ENCODE results near the gene SLC45A2. TPM values are rescaled to one million over a fixed set of nuclear protein-coding genes. Genes with fewer than 3 reads are reported as not detected.

The SLC45A2 gene
- total RNA-seq, 1 experiment from 2014 or later = not detected

DNA sequence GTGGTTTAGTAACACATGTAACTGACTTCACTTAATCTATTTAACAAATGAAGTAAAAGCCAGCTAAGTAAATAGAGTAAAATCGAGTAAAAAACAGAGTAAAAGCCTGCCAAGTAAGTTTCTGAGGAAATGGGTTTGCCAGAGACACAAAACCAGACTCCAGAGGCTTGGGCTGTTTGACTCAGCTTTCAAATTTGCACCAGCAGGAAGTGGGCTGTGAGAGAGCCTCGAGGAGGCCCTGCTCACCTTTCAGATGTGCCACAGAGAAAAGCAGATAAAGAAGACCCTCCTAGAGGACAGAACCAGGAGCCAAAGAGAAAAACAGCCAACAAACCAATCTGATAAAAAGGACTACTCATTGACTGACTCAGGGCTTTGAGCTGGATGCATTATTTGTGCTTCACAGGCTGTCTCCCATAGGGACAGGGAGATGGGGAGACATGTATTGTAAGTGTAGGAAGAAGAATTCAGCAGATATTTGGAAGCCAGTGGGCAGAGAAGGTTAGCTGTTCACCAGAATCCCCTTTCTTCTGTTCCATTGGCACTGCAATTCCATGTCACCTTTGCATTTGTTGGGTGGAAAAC lies 37.7 kb upstream of the SLC45A2 start:
- Histone ChIP-seq H3K9me3 (ENCODE audit: control insufficient read depth, low read depth, low read length) (no peaks in the 10 kb centered on the region), H3K9ac (ENCODE audit: extremely low read depth, insufficient read length, low read length) (no peak overlapping the region), H2BK15ac (ENCODE audit: low read depth, low read length) (no peak overlapping the region), H3K4me1 (ENCODE audit: insufficient read depth, low read length) (no peaks in the 10 kb centered on the region; the same call in 1 of the 2 replicates), H2BK120ac (ENCODE audit: low read depth, low read length, poor library complexity, severe bottlenecking) (no peak overlapping the region), H3T11ph (ENCODE audit: low read length) (no peak overlapping the region), H2BK5ac (ENCODE audit: insufficient read length, low read length) (no peak overlapping the region), H2BK12ac (ENCODE audit: insufficient read length, low read depth, low read length) (no peak overlapping the region), H3K56ac (ENCODE audit: insufficient read length, low read depth, low read length) (no peak overlapping the region), H3K79me1 (ENCODE audit: insufficient read depth, low read depth, low read length, poor library complexity, severe bottlenecking) (no peaks in the 10 kb centered on the region), H3K18ac (ENCODE audit: insufficient read length, low read depth, low read length) (no peak overlapping the region), H3K4me2 (ENCODE audit: insufficient read depth, insufficient read length, low read length) (no peak overlapping the region), H3K23ac (ENCODE audit: insufficient read length, low read depth, low read length) (no peak overlapping the region), H3K4ac (ENCODE audit: low read depth, low read length) (no peak overlapping the region), H2AFZ (ENCODE audit: low read length) (no peak overlapping the region), H4K91ac (ENCODE audit: insufficient read length, low read depth, low read length) (no peak overlapping the region), H3K27me3 (ENCODE audit: insufficient read depth, low read length) (no peaks in the 10 kb centered on the region), H2BK20ac (ENCODE audit: low read depth, low read length, poor library complexity, severe bottlenecking) (no peak overlapping the region), H4K20me1 (ENCODE audit: control insufficient read depth, insufficient read depth, insufficient read length) (no peaks in the 10 kb centered on the region), H3K27ac (ENCODE audit: insufficient read length, low read depth, low read length) (no peak overlapping the region), H4K8ac (replicated peaks; ENCODE audit: insufficient read length, low read depth, low read length) (no peak overlapping the region), H3K23me2 (ENCODE audit: insufficient read length, low read depth, low read length, poor library complexity, severe bottlenecking) (no peaks in the 10 kb centered on the region), H4K5ac (ENCODE audit: insufficient read length, low read depth, low read length) (no peak overlapping the region), H2AK5ac (ENCODE audit: insufficient read length, low read length) (no peak overlapping the region), H3K79me2 (ENCODE audit: insufficient read depth, low read length) (no peaks in the 10 kb centered on the region), H3K14ac (ENCODE audit: insufficient read depth, low read length) (no peak overlapping the region)
- no peak overlapping the region for H3K27ac Mint-ChIP-seq
- H3K36me3 Mint-ChIP-seq (ENCODE audit: insufficient read depth in 1 of 3, low read depth in 3 of 3) = no peaks in the 10 kb centered on the region; a peak in 2 of 7 replicates
- no peak for DNase-seq
- TF ChIP-seq, protein P1, sequence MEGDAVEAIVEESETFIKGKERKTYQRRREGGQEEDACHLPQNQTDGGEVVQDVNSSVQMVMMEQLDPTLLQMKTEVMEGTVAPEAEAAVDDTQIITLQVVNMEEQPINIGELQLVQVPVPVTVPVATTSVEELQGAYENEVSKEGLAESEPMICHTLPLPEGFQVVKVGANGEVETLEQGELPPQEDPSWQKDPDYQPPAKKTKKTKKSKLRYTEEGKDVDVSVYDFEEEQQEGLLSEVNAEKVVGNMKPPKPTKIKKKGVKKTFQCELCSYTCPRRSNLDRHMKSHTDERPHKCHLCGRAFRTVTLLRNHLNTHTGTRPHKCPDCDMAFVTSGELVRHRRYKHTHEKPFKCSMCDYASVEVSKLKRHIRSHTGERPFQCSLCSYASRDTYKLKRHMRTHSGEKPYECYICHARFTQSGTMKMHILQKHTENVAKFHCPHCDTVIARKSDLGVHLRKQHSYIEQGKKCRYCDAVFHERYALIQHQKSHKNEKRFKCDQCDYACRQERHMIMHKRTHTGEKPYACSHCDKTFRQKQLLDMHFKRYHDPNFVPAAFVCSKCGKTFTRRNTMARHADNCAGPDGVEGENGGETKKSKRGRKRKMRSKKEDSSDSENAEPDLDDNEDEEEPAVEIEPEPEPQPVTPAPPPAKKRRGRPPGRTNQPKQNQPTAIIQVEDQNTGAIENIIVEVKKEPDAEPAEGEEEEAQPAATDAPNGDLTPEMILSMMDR (conservative IDR thresholded peaks at IDR 0.05) = no peak
- no peaks in the 10 kb centered on the region for H3K9me3 Mint-ChIP-seq
- H3K27me3 Mint-ChIP-seq (ENCODE audit: low read depth) = no peaks in the 10 kb centered on the region
- WGBS (ENCODE audit: extremely low coverage, insufficient read length, low lambda C conversion rate) = no CpG with 5 or more reads among the region's 2 CpGs
- H3K4me1 Mint-ChIP-seq = peaks cover 9 to 11% of the 10 kb centered on the region in 2 experiments; a peak in 1 of 4 replicates
- no peak overlapping the region for H3K4me3 Mint-ChIP-seq
